Activated CD8-positive, alpha-beta memory T cell treated with anti-CD3 and anti-CD28 coated beads, Interleukin-2, amount 50 U/mL, for 1 hour (primary cell): ENCODE results near the gene TAF7L.

ENCODE experiments used
- DNase-seq: peaks from one replicate; pipeline ENCODE4 v3.0.0-alpha.2; 2020; ENCODE audit errors: extremely low read depth

TAF7L gene

GRCh38 chrX:101220662-101221260 lies 70.4 kb downstream of the TAF7L start:
- no peak for DNase-seq

- DNase-seq = no peak
Measured at GRCh38 chrX:101219864-101220346, 71.2 kb downstream of the TAF7L start.

DNA sequence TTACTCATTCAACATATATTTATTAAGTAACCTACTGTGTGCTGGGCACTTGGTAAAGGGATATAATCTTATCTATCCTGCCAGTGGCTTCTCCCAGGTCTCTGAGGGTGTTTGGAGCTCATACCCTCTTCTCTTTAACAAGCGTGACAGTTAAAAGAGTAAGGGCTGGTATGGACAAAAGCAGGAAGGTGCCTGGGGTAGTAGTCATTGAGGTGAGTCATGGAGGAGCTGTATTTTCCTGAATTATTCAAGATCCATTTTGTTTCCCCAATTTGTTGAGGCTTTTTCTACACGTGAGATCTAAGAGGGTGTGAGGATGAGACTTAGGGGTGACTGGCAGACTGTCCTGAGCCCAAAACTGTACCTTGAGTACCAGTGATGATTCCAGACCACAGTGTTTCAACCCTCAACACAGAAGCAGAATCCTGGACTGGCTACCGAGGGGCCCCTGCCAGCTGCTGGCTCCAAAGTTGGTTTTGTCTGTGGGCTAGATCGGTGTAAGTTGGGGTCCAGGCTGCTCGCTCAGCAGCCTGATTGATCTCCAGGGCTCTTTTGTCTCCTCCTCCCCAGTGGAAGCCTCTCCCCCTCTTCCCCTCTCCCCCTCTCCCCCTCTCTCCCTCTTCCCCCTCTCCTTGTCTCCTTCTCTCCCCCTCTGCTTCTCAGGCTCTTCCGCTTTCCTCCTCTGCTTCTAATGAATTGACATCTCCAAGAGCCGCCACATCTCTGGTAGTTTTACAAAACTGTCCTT lies 71.8 kb downstream of the TAF7L start, which contains the start of gene DRP2:
Gene DRP2 (plus strand): TSS at position 671 of the 748 bp plus-strand sequence. CDS start 11,862 bp downstream, outside the sequence.
- no peak for DNase-seq
